SK-N-SH (cell line): ENCODE results near the gene MAP7.

Source experiments
- CHD2 ChIP-seq: fragments of 150-350 bp; IDR thresholded peaks from 2 replicates; pipeline ENCODE4 v1.6.1; 2018; ENCODE audit warnings: low read length; ENCODE audit not compliant: partially characterized antibody
- JUND ChIP-seq: IDR thresholded peaks from 2 replicates; pipeline ENCODE4 v1.4.0; 2012
- MXI1 ChIP-seq: IDR thresholded peaks from 2 replicates; pipeline ENCODE4 v1.6.1; 2012; ENCODE audit warnings: mild to moderate bottlenecking, low read depth, low read length, improper control_type of control experiment
- NRF1 ChIP-seq: IDR thresholded peaks from 2 replicates; pipeline ENCODE4 v1.6.1; 2012; ENCODE audit warnings: low read depth, mild to moderate bottlenecking, low read length
- POLR2AphosphoS5 ChIP-seq: IDR thresholded peaks from 2 replicates; pipeline ENCODE4 v1.6.1; 2012; ENCODE audit warnings: low read depth, low read length
- SIN3A ChIP-seq: IDR thresholded peaks from 2 replicates; pipeline ENCODE4 v1.6.1; 2012; ENCODE audit warnings: low read depth, mild to moderate bottlenecking, low read length, moderate library complexity, borderline replicate concordance
- TAF1 ChIP-seq: IDR thresholded peaks from 2 replicates; pipeline ENCODE4 v1.6.1; 2012; ENCODE audit warnings: low read depth, mild to moderate bottlenecking, low read length, moderate library complexity, borderline replicate concordance
- TF ChIP-seq, protein P1 (sequence below): fragments of 200-600 bp; sonication (generic); IDR thresholded peaks from 2 replicates; pipeline ENCODE4 v1.6.1; 2017; ENCODE audit warnings: antibody characterized with exemption, mild to moderate bottlenecking, moderate library complexity

DNA sequence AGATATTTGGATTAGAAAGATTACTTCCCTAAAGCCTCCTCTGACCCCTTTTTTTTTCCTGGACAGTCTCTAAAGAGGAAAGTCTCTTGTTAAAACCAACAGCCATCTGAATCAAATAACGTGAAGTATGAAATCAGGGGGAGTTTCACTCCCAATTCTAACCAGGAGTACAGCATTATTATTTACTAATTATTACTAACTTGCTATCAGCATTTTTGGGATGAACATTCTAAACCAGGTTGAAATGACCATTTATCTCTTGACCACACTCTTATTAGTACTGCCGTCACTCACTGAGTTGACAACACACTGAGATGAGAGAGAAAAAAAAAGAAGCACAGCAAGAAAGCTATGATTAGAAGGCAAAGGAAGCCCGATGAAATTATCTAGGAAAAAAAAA is 146.2 kb downstream of the MAP7 start:
- TF ChIP-seq SIN3A (no peak), MXI1 (no peak), CHD2 (no peak), NRF1 (no peak), JUND (no peak), TAF1 (no peak), POLR2AphosphoS5 (no peak)
- TF ChIP-seq, protein P1, sequence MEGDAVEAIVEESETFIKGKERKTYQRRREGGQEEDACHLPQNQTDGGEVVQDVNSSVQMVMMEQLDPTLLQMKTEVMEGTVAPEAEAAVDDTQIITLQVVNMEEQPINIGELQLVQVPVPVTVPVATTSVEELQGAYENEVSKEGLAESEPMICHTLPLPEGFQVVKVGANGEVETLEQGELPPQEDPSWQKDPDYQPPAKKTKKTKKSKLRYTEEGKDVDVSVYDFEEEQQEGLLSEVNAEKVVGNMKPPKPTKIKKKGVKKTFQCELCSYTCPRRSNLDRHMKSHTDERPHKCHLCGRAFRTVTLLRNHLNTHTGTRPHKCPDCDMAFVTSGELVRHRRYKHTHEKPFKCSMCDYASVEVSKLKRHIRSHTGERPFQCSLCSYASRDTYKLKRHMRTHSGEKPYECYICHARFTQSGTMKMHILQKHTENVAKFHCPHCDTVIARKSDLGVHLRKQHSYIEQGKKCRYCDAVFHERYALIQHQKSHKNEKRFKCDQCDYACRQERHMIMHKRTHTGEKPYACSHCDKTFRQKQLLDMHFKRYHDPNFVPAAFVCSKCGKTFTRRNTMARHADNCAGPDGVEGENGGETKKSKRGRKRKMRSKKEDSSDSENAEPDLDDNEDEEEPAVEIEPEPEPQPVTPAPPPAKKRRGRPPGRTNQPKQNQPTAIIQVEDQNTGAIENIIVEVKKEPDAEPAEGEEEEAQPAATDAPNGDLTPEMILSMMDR, result no peak
